Amygdala (tissue), 56 donors: ENCODE results near the gene FGD2.

Source experiments
- DNase-seq, 56 donors: peaks; one replicate each; lab custom pipeline; 2025; lab: John Stamatoyannopoulos, UW

The FGD2 gene

GRCh38 chr6:36970892-36971842 lies 34.3 kb upstream of the FGD2 start:
- no peak for DNase-seq

DNA sequence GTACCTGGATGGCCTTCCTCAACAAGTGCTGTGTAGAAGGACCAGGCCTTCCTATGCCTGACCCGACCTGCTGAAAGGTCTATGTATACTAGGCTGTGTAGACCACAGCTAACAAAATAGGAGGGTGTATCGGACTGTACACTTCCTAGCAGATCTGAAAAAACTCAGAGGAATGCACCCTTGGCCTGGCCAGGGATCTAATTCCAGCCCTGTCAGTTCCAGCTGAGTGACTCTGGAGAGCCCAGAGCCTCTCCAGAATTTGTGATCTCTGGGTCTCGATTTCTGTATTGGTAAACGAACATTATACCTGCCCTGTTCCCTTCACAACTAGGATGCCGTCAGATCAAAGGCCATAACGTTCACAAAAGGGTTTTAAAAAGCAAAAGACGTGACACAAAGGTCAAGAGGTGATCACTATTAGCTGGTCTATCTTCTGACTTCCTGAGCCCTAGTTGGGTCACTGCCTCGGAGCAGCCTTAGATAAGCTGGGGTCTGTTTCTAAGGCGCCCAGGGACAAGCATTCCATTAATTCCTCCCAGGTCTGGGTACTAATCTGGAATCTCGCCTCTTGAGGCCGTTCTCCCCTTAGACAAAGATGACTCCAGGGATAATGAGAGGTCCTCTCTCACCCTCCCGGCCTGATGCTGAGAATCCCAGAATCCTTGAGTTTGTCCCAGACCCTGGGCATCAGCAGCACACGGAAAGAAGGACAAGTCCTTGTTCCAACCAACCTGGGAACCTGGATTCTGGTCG lies 33.4 kb upstream of the FGD2 start:
- no peak for DNase-seq

- DNase-seq: no peak
These were observed 32.3 kb upstream of the FGD2 start for GRCh38 chr6:36973190-36973589.

GRCh38 chr6:36973647-36974046 lies 31.8 kb upstream of the FGD2 start:
- no peak for DNase-seq

DNA sequence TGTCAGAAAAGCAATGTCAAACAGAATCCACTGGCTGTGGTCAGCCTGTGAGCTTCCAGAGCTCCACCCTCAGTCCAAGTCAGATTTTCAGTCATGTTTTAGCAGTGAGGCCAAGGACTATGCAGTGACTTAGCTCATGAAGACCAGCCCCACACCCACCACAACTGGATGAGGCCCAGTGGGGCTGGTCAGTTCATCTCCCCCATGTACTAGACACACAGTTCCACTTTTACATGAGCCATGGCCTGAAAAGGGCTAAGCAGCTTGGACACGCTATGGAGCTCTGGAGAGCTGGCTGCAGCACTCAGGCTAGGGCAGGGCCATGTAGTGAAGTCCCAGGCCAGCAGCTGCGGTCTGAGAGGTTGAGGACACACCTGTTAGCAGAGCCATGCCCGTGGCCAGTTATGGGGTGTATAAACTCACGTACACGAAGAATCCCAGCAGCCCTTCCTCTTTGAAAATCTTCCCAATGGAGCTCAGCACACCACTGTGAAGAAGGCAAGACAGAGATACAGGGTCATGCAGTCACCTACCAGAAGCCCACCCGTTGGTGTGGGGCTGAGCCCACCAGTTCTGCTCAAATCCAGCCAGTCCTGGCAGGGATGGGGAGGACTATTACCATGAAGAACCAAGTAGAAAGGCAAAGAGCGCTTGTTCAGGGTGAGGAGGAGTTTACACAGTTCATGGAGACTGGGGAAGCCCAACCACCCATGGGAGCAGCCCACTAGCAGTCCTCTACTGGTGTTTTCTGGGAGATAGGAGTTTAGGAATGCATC lies 30.0 kb upstream of the FGD2 start:
- no peak for DNase-seq

- DNase-seq: no peak
These were observed 29.5 kb upstream of the FGD2 start for GRCh38 chr6:36976007-36976264.

GRCh38 chr6:36976509-36976908 lies 28.9 kb upstream of the FGD2 start:
- DNase-seq: no peak

- DNase-seq: no peak
These were observed 28.5 kb upstream of the FGD2 start for GRCh38 chr6:36976931-36977330.

GRCh38 chr6:36977470-36977941 lies 27.9 kb upstream of the FGD2 start:
- no peak for DNase-seq

DNA sequence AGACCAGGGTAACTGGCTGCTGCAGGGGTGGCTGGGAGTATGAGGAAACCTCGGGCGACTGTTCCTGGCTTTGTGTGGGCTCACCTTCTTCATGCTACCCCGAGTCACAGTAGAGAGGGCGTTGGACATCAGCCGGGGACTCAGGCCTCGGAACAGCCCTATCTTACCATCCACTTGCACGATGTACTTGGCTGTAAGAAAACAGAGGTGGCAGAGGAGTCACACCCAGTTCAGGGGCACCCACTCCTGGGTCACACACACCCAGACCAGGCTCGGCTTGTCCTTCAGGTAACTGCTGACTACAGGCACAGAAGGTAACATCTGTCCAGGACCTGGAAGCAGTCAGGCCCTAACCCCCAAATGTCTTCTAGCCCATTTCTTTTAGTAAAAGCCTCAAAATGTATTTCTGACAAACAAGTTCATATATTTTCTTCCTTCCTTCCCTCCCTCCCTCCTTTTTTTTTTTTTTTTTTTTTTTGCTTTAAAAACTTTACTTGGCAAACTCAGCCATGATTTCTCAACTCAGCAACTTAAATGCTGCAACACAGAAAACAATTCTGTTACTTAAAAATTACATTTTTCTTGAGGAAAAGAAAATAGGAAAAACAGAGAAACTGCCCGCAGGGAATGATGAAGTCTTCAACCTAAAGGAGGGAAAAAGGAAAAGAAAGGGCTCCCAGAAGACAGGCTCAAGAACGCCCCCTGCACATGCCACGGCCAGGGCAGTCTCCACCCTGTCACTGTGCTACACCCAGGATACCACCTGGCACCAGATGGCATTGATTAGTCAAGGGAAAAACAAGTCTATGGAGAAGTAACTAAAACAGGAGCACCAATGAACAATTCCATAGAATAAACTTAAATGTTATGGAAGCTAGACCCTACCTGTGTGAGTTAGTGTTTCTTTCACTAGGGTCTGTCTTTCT lies 26.8 kb upstream of the FGD2 start:
- DNase-seq: no peak

DNA sequence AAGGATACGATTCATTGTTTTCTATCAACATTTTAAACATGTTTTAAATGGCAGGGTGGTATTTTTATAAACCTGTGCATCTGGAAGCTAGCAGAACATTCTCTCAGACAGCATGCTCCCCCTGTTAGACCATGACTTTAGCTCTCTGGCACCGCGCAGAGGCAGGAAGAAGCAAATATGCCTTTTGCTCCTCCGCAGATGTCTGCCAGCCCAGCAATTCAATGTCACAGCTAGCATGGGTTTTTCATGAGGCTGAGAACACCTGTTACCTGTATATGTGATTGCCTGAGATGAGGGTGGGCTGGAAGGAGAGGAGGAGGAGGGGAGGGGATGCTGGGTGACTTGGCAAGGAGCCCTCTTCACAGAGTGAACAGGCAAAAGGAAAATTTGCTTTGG lies 26.1 kb upstream of the FGD2 start:
- peak in 50 of 56 donors; percentile 14 to 82 (median 51) for DNase-seq

DNA sequence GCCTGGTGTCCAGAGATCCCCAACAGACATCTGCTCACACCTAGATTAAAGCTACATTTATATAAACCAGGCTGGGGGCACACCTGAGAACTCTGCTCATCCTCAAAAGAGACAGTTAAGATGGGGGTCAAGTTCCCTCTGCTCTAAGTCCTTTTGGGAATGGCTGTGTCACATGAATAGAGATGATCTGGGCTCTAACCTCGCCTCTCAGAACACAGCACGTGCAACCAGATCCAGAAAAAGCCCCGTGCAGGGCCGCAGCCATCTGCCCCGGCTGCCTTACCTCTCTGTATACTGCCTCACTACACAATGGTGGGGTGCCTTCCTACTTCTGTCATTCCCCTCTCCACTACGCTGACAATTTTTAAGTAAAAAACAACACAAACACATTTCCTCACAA lies 25.3 kb upstream of the FGD2 start:
- DNase-seq: no peak

- DNase-seq: peak in 1 of 56 donors; percentile 25
These were observed 24.4 kb upstream of the FGD2 start for GRCh38 chr6:36980876-36981619.

DNA sequence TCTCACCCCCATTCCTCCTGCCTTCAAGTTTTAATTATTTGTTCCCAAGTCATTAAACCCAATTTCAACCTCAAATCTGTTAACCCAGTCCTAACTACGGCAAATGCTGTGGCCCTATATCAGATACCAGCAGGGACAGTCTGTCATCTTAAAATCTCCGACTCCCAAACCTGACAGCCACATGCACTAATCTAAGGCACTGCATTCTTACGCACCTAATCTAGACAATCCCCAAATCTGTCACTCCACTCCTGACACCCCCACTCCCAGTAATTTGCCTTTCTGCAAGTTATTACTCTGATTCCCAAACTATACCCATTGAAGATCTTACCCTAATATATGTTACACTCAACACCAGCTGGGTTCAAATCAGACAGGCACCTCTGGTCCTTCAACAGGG lies 21.9 kb upstream of the FGD2 start:
- no peak for DNase-seq

GRCh38 chr6:36984581-36985416 lies 20.7 kb upstream of the FGD2 start:
- peak in 27 of 56 donors; percentile 11 to 47 (median 27) for DNase-seq

GRCh38 chr6:36985417-36985807 lies 20.0 kb upstream of the FGD2 start:
- peak in 1 of 56 donors; percentile 44 for DNase-seq

- peak; percentile 41 to 99 (median 90) for DNase-seq
These were observed 19.4 kb upstream of the FGD2 start, which contains the start of gene MTCH1 for GRCh38 chr6:36985808-36986703. Gene MTCH1 (minus strand): TSS chr6:36986196. CDS start chr6:36986173, 23 bp downstream.
